ENCODE results near the gene ZNF624.
"Not testable (repeated sequence)": the region's sequence is repeated elsewhere in the genome, so short reads cannot be mapped to it uniquely, and the experiment has no call there.

ZNF624 gene

DNA sequence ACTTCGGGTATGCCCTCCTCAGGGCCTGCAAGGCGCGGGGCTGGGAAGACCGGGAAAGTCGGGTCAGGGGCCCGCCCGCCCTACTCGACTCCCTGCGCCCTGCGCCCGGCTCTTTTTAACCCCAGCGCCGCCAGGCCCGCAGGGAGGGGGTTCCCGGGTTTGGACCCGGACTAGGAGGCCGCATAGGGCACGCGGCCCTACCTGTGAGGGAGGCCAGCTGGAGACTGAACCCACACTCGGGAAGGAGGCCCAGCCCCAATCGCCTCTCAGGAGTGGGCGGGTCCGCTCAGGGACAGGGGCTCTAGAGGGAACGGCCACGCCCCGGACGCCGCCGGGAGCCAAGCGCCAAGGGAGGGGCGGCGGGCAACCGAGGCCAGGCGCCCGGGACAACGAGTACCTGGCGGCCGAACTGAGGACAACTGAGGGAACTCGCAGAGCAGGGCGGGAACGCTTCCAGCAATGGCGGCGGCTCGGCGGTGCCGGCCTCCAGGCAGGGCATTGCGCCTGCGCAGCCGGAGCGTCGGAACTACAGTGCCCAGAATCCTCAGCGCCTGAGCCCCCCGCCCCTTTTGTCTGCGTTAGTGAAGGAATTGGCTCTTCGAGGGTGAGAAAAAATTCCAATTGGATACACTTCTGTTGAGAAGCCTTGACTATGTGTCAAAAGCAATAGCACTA lies at the start of gene ZNF624:
TSS of gene ZNF624 (minus strand) at position 484 of the 675 bp plus-strand sequence.
- peak; percentile 77 for DNase-seq

DNA sequence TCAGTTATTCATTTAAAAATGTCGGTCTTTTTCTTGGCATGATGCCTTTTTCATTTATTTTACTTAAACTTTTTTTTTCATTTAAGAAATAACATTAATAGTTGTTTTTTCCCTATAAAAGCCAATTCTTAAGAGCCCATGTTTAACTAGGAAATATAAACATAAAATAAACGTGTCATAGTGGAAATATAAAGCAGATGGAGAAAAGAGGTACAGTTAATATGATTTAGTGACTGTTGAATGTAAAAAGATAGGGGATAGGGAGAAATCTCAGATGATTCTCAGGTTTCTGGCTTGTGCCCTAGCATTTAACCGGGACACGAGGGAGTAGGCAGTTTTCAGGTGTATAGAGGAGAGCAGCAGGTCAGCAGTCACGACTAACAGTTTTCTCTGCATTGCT lies 44.0 kb upstream of the ZNF624 start:
- DNase-seq, result not testable (repeated sequence)

DNA sequence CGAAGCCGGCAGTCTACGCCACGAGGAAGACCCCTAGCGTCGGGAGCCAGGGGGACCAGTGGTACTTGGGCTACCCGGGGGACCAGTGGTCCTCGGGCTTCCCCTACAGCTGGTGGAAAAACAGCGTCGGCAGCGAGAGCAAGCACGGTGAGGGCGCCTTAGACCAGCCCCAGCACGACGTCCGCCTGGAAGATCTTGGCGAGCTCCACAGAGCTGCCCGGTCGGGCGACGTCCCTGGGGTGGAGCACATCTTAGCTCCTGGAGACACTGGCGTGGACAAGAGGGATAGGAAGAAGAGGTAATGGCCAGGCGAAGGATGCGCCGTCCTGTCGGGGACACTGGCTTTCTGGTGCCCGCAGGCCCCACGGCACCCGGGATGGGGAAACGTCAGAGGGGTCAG lies 36.8 kb upstream of the ZNF624 start:
- DNase-seq, result not testable (repeated sequence)

DNA sequence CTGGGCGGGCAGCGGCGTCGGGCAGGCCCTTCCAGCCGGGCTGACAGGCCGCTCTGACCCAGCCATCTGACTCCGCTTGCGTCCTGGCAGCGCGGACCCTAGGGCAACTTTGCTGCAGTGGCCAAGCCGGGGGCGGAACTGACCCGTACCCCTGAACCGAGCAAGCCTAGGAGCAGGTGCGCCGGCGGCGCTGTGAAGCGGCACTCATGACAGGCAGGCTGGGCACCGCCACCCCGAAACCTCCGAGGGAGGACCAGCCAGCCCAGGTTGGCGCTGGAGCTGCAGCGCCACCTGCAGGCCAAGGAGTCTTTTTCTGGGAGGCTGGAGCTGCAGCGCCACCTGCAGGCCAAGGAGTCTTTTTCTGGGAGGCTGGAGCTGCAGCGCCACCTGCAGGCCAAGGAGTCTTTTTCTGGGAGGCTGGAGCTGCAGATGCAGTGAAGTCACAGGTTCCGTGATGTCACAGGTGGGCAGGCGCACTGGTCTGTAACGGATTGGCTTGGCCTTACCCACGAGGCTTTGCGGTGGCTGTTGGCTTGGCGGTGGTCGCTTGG lies 36.2 kb upstream of the ZNF624 start, which contains the start of gene CCDC144A:
TSS of gene CCDC144A (plus strand) at position 511 of the 551 bp plus-strand sequence. CDS start 160 bp downstream, outside the sequence.
- DNase-seq, result not testable (repeated sequence)

DNA sequence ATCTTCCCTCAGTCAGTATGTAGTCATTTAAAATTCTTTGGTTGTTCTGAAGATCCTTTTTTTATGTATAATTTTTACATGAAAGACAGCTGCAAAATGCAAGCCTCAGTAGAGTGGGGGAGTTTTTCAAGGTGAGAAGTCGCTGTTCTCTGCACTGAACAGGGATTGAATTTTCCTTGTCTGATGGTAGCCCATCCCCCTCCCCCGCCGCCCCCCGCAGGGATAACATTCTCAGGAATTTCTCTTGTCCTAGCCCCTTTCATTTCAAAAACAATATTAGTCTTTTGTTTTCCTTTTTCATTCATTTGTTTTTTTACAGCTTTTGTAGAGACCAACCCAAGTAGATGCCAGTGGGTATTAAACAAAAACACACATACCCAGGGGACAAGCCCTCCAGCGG lies 33.5 kb upstream of the ZNF624 start:
- not testable (repeated sequence) for DNase-seq

DNA sequence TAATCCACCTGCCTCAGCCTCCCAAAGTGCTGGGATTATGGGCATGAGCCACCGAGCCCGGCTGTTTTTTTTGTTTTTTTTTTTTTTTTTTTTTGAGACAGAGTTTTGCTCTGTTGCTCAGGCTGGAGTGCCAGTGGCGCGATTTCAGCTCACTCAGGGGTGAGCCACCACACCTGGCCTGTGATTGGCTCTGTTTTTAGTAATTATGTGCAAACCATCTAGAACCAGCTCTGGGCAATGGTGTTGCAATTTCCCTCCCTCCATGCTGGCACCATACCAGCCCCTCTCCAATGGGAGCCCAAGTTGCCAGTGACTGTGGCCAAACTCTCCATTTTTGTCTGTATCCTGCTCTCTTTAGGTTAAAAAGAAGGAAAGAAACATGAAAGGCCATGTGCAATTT lies 32.4 kb upstream of the ZNF624 start:
- not testable (repeated sequence) for DNase-seq

DNA sequence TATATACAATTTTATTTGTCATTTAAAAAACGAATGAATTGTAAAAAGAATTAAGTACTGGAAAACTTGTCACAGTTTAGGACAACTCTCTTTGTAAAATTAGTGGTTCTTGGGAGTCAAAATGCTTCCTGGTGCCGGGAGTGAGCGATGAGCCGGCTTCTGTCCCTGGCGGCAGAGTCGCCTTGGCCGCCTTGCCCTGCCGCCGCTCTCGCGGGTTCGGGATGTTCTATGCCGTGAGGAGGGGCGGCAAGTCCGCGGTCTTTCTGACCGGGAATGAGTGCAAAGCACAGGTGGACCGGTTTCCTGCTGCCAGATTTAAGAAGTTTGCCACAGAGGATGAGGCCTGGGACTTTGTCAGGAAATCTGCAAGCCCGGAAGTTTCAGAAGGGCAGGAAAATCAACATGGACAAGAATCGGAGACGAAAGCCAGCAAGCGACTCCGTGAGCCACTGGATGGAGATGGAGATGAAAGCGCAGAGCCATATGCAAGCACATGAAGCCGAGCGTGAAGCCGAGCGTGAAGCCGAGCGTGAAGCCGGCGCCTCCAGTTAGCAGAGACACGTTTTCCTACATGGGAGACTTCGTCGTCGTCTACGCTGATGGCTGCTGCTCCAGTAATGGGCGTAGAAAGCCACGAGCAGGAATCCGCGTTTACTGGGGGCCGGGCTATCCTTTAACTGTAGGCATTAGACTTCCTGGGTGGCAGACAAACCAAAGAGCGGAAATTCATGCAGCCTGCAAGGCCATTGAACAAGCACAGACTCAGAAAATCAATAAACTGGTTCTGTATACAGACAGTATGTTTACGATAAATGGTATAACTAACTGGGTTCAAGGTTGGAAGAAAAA lies 29.9 kb upstream of the ZNF624 start:
- DNase-seq, result not testable (repeated sequence)

DNA sequence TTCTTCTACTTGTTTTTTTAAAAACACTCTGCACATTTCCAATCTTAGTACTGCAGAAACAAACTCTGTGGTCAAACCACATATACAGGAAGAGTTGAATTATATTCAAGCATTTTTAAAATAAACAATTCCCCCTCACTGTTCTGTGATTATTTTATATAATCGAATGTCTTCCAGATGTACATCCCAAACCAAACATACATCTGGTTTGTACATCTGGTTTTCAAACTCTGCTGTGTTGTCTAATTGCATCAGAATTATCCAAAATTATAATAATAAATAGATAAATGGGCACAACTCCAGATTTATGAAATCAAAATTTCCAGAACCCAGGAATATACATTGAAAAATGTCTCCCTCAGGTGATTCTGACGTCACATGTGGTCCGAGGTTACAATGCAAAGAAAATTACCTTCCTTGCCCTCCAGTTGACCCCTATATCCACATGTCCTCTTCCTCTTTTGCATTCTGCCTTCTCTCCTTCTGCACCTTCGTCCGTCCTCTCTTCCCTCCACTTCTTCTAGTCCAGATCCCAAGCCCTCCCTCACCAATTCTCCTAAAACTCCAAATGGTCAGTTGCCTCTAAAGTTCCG lies 23.1 kb upstream of the ZNF624 start:
- no peak for DNase-seq

DNA sequence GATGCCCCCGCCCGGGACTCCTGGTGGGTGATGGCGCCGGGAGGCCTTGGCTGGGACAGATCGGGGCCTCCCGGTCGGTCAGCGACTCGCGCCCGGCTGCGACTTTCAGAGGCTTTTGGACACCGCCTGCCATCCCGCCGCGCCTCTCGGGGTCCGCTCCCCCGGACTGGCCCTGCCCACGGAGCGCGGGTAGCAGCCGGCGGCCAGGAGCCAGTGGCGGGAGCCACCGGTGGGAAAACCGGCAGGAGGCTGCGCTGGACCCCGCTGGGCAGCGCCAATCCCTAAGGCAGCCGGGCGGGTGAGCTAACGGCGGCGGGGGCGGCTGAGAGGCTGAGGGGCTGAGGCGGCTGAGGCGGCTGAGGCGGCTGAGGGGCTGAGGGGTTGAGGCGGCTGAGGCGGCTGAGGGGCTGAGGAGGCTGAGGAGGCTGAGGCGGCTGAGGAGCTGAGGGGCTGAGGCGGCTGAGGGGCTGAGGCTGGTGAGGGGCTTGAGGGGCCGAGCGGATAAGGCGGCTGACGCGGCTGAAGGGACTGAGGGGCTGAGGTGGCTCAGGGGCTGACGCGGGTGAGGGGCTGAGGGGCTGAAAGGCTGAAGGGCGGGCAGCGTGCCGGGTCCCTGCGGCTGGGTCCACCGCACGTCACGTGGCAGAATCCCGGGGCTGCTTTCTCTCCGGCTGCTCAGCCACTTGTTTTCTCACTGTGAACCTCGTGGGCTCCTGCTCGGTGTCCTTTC lies 13.4 kb upstream of the ZNF624 start:
- not testable (repeated sequence) for DNase-seq

DNA sequence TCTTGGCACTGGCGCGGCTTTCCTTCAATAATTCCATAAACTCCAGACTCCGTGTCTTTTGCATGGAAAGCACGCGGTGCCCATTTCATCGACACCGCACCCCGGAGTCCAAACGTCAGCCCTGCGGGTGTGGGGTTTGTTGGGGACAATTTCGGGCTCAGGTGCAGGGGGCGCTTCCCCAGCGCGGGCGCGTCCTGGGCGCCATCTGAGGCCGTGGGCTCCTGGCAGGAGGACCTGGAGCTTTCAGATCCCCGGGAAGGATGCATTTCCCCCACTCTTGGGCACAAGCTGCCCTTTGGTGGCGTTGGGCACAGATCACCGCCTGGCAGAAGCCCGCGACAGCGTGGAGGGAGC lies 12.9 kb upstream of the ZNF624 start:
- DNase-seq, result not testable (repeated sequence)

DNA sequence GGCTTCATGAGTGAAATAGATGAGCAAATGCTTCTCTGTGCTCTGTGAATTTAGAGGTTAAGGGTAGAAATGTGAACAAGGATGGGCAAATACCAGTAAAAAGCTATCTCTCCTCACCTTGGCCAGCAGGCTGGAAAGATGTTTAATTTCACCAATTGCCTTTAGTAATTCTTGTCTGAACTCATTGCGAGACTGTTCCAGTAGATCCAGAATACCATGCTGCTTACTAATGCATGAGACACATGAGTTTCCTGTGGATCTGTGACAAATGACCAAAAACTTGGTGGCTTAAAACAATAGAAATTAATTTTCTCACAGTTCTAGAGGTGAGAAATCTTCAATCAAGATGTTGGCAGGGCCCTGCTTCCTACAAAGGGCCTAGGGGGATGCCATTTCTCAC lies 9.3 kb upstream of the ZNF624 start:
- DNase-seq, result no peak

DNA sequence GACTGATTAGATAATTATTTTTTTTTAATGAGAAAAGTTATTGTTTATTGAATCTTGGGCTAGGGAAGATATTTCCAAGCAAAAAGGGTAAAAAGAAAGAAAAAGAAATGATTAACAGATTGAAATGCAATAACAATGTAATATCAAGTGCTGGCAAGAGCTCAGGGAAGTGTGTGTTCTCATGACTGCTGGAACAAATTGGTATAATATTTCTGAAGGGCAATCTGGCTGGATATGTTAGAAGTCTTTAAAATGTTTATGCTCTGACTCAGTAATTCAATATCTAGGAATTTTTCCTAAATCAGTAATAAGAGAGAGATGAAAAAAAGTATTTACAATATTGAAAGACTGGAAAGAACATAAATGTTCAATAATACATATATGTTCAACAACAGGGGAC lies 7.6 kb upstream of the ZNF624 start:
- DNase-seq, result no peak

DNA sequence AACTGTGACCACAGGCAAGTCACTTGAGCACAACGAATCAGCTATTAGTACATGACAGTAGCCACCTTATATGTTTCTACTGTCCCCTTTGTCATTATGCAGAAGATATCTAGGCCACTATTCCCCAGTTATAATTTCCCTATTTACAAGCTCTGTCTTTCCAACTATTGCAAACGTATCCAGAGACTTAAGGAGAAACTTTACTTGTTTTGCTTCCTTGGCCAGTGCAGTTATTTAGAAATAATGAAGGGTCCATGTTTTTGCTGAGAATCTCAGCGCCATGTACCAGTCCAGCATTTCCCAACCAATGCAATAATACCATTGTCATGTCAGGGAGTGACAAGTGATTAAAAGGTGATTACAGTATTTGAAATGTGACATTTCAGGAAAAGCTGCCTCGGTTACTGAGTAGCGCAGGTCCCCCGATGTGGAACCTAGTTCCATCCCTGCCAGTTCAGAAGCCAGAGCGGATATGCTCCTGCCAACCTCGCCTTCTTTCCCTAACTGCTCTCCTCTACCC lies 743 bp downstream of the ZNF624 start:
- DNase-seq, result no peak

DNA sequence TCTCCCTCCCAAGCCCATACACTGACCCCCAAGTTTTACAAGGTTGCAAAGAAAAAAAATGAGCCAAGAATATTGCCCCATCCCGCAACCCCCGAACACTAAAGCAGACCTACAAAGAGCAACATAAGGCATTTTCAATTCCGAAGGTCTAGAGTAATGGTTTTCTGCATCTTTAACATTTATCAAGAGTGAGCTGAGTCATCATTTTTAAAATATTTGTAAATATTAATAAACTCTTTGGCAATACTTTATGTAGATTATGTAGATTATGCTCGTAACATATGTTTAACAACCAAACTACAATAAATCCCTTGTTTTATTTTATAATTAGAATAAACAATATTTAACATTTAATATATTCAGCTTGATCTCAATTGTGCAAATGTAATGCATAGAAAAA lies 1.4 kb downstream of the ZNF624 start:
- no peak for DNase-seq

DNA sequence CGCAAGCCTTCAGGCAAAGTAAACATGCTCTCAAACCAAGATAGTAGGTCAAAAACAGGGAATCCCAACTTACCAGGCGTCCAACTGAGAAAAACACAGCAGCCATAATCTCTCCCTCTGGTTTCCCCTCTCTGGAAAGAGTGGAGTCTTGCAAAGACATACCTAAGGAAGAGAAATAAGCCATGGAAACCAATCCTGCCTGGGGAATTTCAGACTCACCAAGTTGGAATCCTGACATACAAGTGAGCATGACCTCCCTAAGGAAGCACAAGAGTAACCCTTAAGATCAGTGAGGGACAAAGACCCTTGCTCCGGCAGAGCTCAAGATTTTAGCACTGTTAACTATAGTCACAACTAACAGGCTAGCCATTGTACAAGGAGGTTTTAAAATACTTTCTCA lies 4.1 kb downstream of the ZNF624 start:
- DNase-seq, result no peak

DNA sequence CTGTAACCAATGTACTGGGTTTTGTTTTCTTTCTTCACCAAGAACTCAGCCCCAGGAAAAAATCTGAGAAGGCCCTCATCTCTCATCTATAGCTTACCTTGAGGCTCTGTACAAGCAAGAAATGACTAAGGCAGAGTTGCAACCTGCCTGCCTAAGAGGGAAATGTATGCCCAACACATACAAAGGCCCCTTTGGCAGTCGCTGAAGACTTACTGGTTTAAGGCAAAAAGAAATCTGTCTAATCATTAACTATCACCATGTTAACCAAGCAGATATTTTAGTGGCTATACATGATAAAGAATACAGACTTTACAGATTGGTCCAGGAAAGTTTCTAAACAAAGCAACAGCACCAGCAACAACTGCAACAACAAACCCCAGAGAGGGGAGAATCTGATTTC lies 14.2 kb downstream of the ZNF624 start:
- DNase-seq, result no peak

DNA sequence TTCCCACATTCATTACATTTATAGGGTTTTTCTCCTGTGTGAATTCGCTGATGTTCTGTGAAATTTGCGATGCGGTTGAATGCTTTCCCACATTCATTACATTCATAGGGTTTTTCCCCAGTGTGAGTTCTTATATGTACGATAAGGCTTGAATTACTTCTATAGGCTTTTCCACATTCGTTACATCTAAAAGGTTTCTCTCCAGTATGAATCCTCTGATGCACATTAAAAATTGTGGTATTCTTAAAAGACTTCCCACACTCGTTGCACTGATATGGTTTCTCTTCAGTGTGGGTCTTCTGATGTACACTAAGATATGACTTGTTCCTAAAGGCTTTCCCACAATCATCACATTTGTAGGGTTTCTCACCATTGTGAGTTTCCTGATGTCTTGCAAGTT lies 30.4 kb downstream of the ZNF624 start:
- DNase-seq, result no peak

DNA sequence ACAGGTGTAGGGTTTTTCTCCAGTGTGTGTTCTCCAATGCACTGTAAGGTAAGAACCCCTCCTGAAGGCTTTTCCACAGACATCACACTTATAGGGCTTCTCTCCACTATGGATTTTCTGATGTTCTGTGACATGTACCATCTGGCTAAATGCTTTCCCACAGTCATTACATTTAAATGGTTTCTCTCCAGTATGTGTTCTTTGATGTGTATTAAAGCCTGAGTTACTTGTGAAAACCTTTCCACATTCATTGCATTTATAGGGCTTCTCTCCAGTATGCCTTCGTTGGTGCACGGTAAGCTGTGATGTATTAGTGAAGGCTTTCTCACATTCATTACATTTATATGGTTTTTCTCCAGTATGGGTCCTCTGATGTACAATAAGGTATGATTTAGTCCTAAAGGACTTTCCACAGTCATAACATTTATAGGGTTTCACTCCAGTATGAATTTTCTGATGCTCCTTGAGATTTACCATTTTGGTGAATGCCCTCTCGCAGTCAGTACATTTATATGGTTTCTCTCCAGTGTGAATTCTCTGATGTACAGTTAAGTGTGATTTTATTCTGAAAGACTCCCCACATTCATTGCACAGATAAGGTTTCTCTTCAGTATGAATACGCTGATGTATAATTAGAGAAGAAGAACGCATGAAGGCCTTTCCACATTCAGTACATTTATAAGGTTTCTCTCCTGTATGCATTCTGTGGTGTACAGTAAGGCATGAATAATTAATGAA lies 30.9 kb downstream of the ZNF624 start:
- no peak for DNase-seq

DNA sequence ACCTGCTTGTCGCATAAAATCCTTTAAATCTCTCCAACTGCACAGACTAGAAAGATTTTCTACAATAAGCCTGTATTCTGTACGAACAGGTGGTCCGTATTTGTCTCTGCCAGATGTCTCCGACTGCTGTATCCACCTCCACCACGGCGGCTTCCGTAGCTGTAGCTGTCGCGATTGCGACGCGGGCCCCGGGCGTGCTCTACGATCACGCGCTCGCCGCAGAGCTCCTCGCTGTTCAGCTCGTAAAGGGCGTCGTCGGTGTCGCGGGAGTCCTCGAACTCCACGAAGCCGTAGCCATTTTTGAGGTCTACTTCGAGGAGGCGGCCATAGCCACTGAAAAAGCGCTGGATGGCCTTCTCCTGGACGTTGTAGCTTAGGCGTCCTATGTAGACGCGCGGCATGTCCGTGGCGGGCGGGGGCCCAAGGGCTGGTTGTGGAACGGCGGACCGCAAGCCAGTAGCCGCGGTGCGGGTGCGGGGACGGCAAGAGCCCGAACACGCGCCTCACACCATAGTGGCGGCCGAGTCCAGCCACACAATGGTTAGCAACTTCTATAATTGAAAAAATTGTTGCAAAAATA lies 36.1 kb downstream of the ZNF624 start:
- no peak for DNase-seq

DNA sequence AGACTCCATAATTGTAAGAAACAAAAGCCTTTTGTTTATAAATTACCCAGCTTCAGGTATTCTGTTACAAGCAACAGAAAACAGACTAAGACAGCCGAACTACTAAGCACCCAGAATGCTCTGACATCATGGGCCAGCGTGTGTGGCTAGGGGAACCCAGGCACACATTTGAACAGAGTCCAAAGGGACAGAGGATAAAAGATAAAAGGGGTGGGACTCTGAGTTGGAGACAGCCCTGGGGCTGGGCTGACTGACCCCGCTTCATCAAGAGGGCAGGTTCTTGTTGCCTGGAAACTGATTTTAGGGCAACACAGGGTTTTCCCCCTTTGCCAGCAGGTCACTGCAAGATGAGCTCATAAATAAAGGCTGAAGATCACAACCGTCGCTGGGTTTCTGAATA lies 54.1 kb downstream of the ZNF624 start:
- DNase-seq, result no peak

DNA sequence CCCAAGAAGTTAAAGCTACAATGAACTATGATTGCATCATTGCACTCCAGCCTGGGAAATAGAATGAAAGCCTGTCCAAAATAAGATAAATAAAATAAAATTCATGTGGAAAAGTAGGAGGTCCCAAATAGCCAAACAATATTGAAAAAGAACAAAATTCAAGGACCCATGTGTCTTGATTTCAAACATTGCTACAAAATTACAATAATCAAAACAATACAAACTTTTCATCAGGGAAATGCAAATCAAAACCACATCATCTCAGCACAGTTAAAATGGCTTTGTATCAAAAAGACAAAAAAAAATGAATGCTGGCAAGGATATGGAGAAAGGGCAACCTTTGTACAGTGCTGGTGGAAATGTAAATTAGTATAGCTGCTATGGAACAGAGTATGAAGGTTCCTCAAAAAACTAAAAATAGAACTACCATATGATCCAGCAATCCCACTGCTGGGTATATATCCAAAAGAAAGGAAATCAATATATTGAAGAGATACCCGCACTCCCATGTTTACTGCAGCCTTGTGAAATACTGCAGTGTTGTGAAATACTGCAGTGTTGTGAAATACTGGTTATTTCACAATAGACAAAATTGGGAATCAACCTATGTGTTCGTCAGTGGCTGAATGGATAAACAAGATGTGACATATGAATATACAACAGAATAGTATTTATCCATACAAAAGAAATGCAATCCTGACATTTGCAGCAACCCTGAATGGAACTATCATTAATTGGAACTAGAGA lies 60.1 kb downstream of the ZNF624 start:
- no peak for DNase-seq
